Measurements from ENCODE around the gene SMPX.

- TF ChIP-seq POLR2A (IDR thresholded peaks at IDR 0.05; ENCODE audit: low read length), result no peak
- no peak for TF ChIP-seq POLR2AphosphoS2 (conservative IDR thresholded peaks at IDR 0.05; ENCODE audit: low read length)
- no peak for TF ChIP-seq RAD21 (conservative IDR thresholded peaks at IDR 0.05 in 1 of 2, IDR thresholded peaks at IDR 0.05 in 1 of 2)
- TF ChIP-seq CTCF (IDR thresholded peaks at IDR 0.05), result no peak
- TF ChIP-seq, protein P1, sequence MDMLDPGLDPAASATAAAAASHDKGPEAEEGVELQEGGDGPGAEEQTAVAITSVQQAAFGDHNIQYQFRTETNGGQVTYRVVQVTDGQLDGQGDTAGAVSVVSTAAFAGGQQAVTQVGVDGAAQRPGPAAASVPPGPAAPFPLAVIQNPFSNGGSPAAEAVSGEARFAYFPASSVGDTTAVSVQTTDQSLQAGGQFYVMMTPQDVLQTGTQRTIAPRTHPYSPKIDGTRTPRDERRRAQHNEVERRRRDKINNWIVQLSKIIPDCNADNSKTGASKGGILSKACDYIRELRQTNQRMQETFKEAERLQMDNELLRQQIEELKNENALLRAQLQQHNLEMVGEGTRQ (IDR thresholded peaks at IDR 0.05), result no peak
Measured at GRCh38 chrX:21758488-21758887, 572 bp upstream of the SMPX start.

All from A549 (cell line).